ENCODE measurements around the gene SLC27A2. TPM values are rescaled to one million over a fixed set of nuclear protein-coding genes. Genes with fewer than 3 reads are reported as not detected.
"Not testable (repeated sequence)": the region's sequence is repeated elsewhere in the genome, so short reads cannot be mapped to it uniquely, and the experiment has no call there.

The SLC27A2 gene
- total RNA-seq, 2 donors from 2014 or later, result 35.6 to 55.7 TPM

DNA sequence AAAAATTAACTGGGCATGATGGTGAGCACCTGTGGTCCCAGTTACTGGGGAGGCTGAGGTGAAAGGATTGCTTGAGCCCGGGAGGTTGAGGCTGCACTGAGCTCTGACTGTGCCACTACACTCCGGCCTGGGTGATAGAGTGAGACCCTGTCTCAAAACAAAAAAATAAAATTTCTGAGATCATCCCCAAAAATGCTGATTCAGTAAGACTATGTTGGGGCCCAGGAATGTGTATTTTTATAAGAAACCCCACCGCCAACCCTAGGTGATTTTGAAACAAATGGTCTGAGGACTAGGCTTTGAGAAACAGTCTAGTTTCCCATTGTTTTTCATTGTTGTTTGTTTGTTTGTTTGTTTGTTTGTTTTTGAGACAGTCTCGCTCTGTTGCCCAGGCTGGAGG lies 4.1 kb downstream of the SLC27A2 start:
- no peak for DNase-seq
- TF ChIP-seq, protein P1, sequence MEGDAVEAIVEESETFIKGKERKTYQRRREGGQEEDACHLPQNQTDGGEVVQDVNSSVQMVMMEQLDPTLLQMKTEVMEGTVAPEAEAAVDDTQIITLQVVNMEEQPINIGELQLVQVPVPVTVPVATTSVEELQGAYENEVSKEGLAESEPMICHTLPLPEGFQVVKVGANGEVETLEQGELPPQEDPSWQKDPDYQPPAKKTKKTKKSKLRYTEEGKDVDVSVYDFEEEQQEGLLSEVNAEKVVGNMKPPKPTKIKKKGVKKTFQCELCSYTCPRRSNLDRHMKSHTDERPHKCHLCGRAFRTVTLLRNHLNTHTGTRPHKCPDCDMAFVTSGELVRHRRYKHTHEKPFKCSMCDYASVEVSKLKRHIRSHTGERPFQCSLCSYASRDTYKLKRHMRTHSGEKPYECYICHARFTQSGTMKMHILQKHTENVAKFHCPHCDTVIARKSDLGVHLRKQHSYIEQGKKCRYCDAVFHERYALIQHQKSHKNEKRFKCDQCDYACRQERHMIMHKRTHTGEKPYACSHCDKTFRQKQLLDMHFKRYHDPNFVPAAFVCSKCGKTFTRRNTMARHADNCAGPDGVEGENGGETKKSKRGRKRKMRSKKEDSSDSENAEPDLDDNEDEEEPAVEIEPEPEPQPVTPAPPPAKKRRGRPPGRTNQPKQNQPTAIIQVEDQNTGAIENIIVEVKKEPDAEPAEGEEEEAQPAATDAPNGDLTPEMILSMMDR (IDR thresholded peaks at IDR 0.05), result no peak
- H3K4me1 ChIP-seq, result peaks cover 6% of the 10 kb centered on the region
- no peaks in the 10 kb centered on the region for H3K36me3 ChIP-seq
- no peaks in the 10 kb centered on the region for H3K9me3 ChIP-seq
- no peak overlapping the region for H3K4me3 ChIP-seq
- peaks cover 3% of the 10 kb centered on the region for H3K27me3 ChIP-seq
- intact Hi-C loops (cut with DNase I), result loop anchor here (10.0 kb wide), 1 partner anchor 129 kb away; no protein-coding TSS in a partner anchor
- H3K27ac ChIP-seq, result no peak overlapping the region
- no peak overlapping the region for H3K9ac ChIP-seq (ENCODE audit: low read depth in 2 of 2, low read length in 2 of 2)

DNA sequence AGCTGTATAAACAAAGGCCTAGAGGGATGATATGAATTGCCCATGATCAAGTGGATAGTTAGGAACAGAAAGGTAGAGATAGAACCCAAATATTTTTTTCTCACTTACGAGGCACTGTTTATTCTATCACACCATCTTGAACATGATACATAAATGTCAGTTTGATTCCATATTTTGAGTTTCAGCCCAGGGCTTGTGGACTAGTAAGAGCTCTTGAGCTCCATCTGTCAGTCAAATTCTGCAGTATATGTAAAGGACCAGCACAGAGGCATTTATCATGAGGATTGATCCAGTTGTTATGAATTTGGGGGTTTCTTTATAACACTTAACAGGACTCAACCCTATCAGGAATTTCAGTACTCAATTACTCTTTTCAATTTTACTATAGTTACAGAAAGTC lies 4.8 kb downstream of the SLC27A2 start:
- H3K27ac ChIP-seq, result no peak overlapping the region
- TF ChIP-seq, protein P1 (IDR thresholded peaks at IDR 0.05), result no peak
- no peak overlapping the region for H3K9ac ChIP-seq (ENCODE audit: low read depth in 2 of 2, low read length in 2 of 2)
- intact Hi-C loops (cut with DNase I), result loop anchor here (10.0 kb wide), 1 partner anchor 128 kb away; no protein-coding TSS in a partner anchor
- no peak for DNase-seq
- no peaks in the 10 kb centered on the region for H3K9me3 ChIP-seq
- no peak overlapping the region for H3K4me3 ChIP-seq
- no peaks in the 10 kb centered on the region for H3K36me3 ChIP-seq
- H3K4me1 ChIP-seq, result peaks cover 6% of the 10 kb centered on the region
- peaks cover 3% of the 10 kb centered on the region for H3K27me3 ChIP-seq

DNA sequence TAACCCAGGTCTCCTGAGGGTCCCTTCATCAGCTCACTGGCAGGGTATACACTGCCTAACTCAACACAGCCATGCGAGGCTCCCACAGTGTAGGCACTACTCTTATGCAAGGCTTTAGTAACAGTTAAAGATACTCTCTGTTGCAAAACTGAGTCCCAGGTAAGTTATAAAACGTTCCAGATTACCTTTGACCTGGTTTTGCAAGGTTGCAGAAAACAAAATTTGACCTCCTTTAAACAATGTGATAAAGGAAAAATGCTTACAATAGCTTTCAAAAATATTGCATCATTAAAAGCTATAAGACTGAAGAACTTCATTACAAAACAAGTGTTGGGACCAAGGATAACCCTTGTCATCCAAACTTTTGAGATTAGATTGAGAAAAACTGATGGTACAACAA lies 5.5 kb downstream of the SLC27A2 start:
- no peak overlapping the region for H3K27ac ChIP-seq

DNA sequence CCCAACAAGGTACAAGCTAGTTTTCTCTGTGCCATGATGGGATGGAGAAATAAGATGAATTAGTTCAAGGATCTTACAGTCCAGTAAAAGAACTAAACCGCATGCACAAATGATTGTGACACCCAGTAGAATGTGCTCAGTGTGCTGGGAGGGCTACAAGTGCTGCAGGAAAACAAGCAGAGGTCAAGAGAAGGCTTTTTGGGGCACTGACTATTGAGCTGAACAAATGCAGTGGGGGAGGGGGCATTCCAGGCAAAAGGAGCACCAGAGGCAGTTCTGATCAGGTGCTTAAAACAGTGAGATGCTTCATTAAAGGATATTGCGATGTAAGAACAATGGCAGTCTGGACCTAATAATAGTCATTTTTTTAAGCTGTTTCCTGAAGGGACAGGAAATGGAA lies 6.0 kb downstream of the SLC27A2 start:
- intact Hi-C loops (cut with DNase I), result loop anchor here (10.0 kb wide), 1 partner anchor 127 kb away; no protein-coding TSS in a partner anchor
- H3K4me1 ChIP-seq, result peaks cover 6% of the 10 kb centered on the region
- TF ChIP-seq, protein P1 (IDR thresholded peaks at IDR 0.05), result no peak
- H3K27ac ChIP-seq, result no peak overlapping the region
- H3K4me3 ChIP-seq, result no peak overlapping the region
- DNase-seq, result no peak
- no peaks in the 10 kb centered on the region for H3K27me3 ChIP-seq
- no peaks in the 10 kb centered on the region for H3K9me3 ChIP-seq
- H3K9ac ChIP-seq (ENCODE audit: low read depth in 2 of 2, low read length in 2 of 2), result no peak overlapping the region
- H3K36me3 ChIP-seq, result no peaks in the 10 kb centered on the region

More for the DNA sequence above, 5.5 kb downstream of the SLC27A2 start:
- peaks cover 6% of the 10 kb centered on the region for H3K4me1 ChIP-seq
- peaks cover 2% of the 10 kb centered on the region for H3K27me3 ChIP-seq
- H3K9me3 ChIP-seq, result no peaks in the 10 kb centered on the region
- DNase-seq, result no peak
- no peak overlapping the region for H3K4me3 ChIP-seq
- no peak overlapping the region for H3K9ac ChIP-seq (ENCODE audit: low read depth in 2 of 2, low read length in 2 of 2)
- TF ChIP-seq, protein P1 (IDR thresholded peaks at IDR 0.05), result no peak
- intact Hi-C loops (cut with DNase I), result loop anchor here (10.0 kb wide), 1 partner anchor 127 kb away; no protein-coding TSS in a partner anchor
- no peaks in the 10 kb centered on the region for H3K36me3 ChIP-seq

DNA sequence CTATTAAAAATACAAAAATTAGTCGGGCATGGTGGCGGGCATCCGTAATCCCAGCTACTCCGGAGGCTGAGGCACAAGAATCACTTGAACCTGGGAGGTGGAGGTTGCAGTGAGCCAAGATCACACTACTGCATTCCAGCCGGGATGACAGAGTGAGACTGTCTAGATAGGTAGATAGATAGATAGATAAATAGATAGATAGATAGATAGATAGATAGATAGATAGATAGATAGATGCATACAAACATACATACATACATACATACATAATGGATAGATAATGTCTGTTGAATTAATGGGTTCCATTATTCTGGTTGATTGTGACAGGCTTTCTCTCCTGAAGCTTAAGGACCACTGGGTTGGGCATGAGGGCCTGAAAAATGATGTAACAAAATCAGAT lies 6.8 kb downstream of the SLC27A2 start:
- H3K4me3 ChIP-seq; H3K36me3 ChIP-seq; H3K4me1 ChIP-seq; H3K9me3 ChIP-seq; H3K27ac ChIP-seq; H3K27me3 ChIP-seq; H3K9ac ChIP-seq (ENCODE audit: low read depth in 2 of 2, low read length in 2 of 2); DNase-seq: not testable (repeated sequence)
- intact Hi-C loops (cut with DNase I), result loop anchor here (10.0 kb wide), 1 partner anchor 126 kb away; no protein-coding TSS in a partner anchor

DNA sequence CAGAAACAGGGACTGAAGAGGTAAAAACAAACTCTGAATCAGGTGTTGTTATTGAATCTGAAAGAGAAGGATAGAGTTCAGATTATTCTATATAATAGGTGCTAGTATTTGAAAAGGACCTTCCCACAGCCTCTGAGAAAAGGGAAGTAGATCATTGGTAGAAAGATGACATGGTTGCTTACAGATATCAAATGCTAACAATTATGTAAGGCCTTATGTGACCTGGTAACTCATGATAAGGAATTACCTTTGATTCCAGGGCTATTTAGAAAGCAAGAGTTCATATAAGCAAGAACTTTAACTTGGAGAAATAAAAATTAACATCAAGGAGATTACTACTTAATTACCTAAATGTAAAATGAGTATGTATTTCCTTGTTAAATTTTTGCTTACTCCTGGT lies 7.6 kb downstream of the SLC27A2 start:
- no peak overlapping the region for H3K9ac ChIP-seq (ENCODE audit: low read depth in 2 of 2, low read length in 2 of 2)
- H3K27ac ChIP-seq, result no peak overlapping the region
- intact Hi-C loops (cut with DNase I), result loop anchor here (10.0 kb wide), 1 partner anchor 125 kb away; no protein-coding TSS in a partner anchor
- TF ChIP-seq, protein P1 (IDR thresholded peaks at IDR 0.05), result no peak
- H3K27me3 ChIP-seq, result no peaks in the 10 kb centered on the region
- peaks cover 6% of the 10 kb centered on the region for H3K4me1 ChIP-seq
- H3K36me3 ChIP-seq, result no peaks in the 10 kb centered on the region
- H3K9me3 ChIP-seq, result no peaks in the 10 kb centered on the region
- DNase-seq, result no peak
- no peak overlapping the region for H3K4me3 ChIP-seq
